Activated B cell treated with CpG ODN at 0.5 μM for 24 hours (primary cell): Measurements from ENCODE around the gene SPIRE1. TPM values are rescaled to one million over a fixed set of nuclear protein-coding genes. Genes with fewer than 3 reads are reported as not detected.

Source experiments
- ATAC-seq: fragments of 200-7000 bp; cut with Tn5 transposase; one replicate; pipeline ENCODE4 v1.10.0; 2021; ENCODE audit warnings: low read depth, mild to moderate bottlenecking, moderate library complexity
- CTCF ChIA-PET: fragments of 350-600 bp; sonication (Branson Sonifier 250); formaldehyde crosslinking; loops from one replicate; lab custom pipeline; 2021; ENCODE audit warnings: antibody characterized with exemption; lab: Charles Lee
- POLR2A ChIA-PET: fragments of 350-600 bp; sonication (Branson Sonifier 250); formaldehyde crosslinking; loops from one replicate; lab custom pipeline; 2021; ENCODE audit warnings: antibody characterized with exemption; lab: Charles Lee
- DNase-seq: peaks from one replicate; pipeline ENCODE4 v3.0.0; 2022
- H3K27ac Mint-ChIP-seq: one replicate; pipeline ENCODE4 v1.8.0; 2020; ENCODE audit warnings: mixed read lengths
- H3K27me3 Mint-ChIP-seq: one replicate; pipeline ENCODE4 v1.8.0; 2021; ENCODE audit warnings: mixed read lengths
- H3K36me3 Mint-ChIP-seq: one replicate; pipeline ENCODE4 v1.8.0; 2021; ENCODE audit warnings: low read depth, mixed read lengths
- H3K4me1 Mint-ChIP-seq: one replicate; pipeline ENCODE4 v1.8.0; 2021; ENCODE audit warnings: mixed read lengths
- H3K4me3 Mint-ChIP-seq: one replicate; pipeline ENCODE4 v1.8.0; 2020; ENCODE audit warnings: mild to moderate bottlenecking, mixed read lengths
- H3K9me3 Mint-ChIP-seq: one replicate; pipeline ENCODE4 v1.8.0; 2020; ENCODE audit warnings: mixed read lengths
- CTCF ChIP-seq: fragments of 200-600 bp; IDR thresholded peaks from one replicate; pipeline ENCODE4 v1.8.0; 2022; ENCODE audit warnings: antibody characterized with exemption, mild to moderate bottlenecking
- intact Hi-C: fragments of 100-400 bp; cut with micrococcal nuclease; formaldehyde crosslinking; loops from one replicate; pipeline ENCODE4 v1.15.1; 2024
- total RNA-seq: library from RNA; stranded (reverse); gene quantifications from 2 replicates; pipeline ENCODE4 v1.2.3, GENCODE V29; 2022

The SPIRE1 gene
- total RNA-seq, 1 donor from 2014 or later, result 2.5 TPM

GRCh38 chr18:12520442-12520992 lies 137.4 kb downstream of the SPIRE1 start:
- Mint-ChIP-seq H3K9me3 (no peaks in the 10 kb centered on the region), H3K4me3 (no peak overlapping the region), H3K27ac (no peak overlapping the region), H3K4me1 (no peaks in the 10 kb centered on the region), H3K36me3 (no peaks in the 10 kb centered on the region), H3K27me3 (peaks cover 6% of the 10 kb centered on the region)
- no peak for DNase-seq
- POLR2A ChIA-PET, result no interaction called here
- CTCF ChIA-PET, result no interaction called here
- ATAC-seq, result no peak
- intact Hi-C loops, result no loop called here
- TF ChIP-seq CTCF, result no peak

GRCh38 chr18:12518832-12519531 lies 138.9 kb downstream of the SPIRE1 start:
- Mint-ChIP-seq H3K27ac (no peak overlapping the region), H3K9me3 (no peaks in the 10 kb centered on the region), H3K4me3 (no peak overlapping the region), H3K4me1 (no peaks in the 10 kb centered on the region), H3K36me3 (no peaks in the 10 kb centered on the region), H3K27me3 (peaks cover 6% of the 10 kb centered on the region)
- ChIA-PET CTCF (no interaction called here), POLR2A (no interaction called here)
- no peak for DNase-seq
- ATAC-seq, result no peak
- intact Hi-C loops, result no loop called here
- TF ChIP-seq CTCF, result no peak

- ATAC-seq (no peak), DNase-seq (no peak)
- ChIA-PET CTCF (no interaction called here), POLR2A (no interaction called here)
- no peaks in the 10 kb centered on the region for H3K9me3 Mint-ChIP-seq
- H3K4me1 Mint-ChIP-seq, result no peaks in the 10 kb centered on the region
- no peaks in the 10 kb centered on the region for H3K36me3 Mint-ChIP-seq
- no peak overlapping the region for H3K4me3 Mint-ChIP-seq
- no peak overlapping the region for H3K27ac Mint-ChIP-seq
- TF ChIP-seq CTCF, result no peak
- intact Hi-C loops, result no loop called here
- H3K27me3 Mint-ChIP-seq, result peaks cover 6% of the 10 kb centered on the region
Observed at GRCh38 chr18:12518326-12518725, 139.6 kb downstream of the SPIRE1 start.

GRCh38 chr18:12517142-12517825 lies 140.6 kb downstream of the SPIRE1 start:
- no peak for DNase-seq
- POLR2A ChIA-PET, result no interaction called here
- intact Hi-C loops, result no loop called here
- Mint-ChIP-seq H3K9me3 (no peaks in the 10 kb centered on the region), H3K27ac (no peak overlapping the region), H3K36me3 (no peaks in the 10 kb centered on the region), H3K4me3 (no peak overlapping the region), H3K27me3 (no peaks in the 10 kb centered on the region), H3K4me1 (no peaks in the 10 kb centered on the region)
- CTCF ChIA-PET, result no interaction called here
- ATAC-seq, result no peak
- TF ChIP-seq CTCF, result no peak

GRCh38 chr18:12516049-12516630 lies 141.8 kb downstream of the SPIRE1 start:
- Mint-ChIP-seq H3K9me3 (no peaks in the 10 kb centered on the region), H3K27ac (no peak overlapping the region), H3K27me3 (no peaks in the 10 kb centered on the region), H3K4me3 (no peak overlapping the region), H3K4me1 (no peaks in the 10 kb centered on the region), H3K36me3 (no peaks in the 10 kb centered on the region)
- DNase-seq (no peak), ATAC-seq (no peak)
- no peak for TF ChIP-seq CTCF
- ChIA-PET POLR2A (no interaction called here), CTCF (no interaction called here)
- intact Hi-C loops, result no loop called here
